H1 (cell line): ENCODE measurements around the gene PITX3. TPM values are rescaled to one million over a fixed set of nuclear protein-coding genes. Genes with fewer than 3 reads are reported as not detected.

Source experiments
- CBX5 ChIP-seq: fragments of 300-800, 300-1000 bp; sonication (generic); IDR thresholded peaks from 2 replicates; pipeline ENCODE4 v1.7.1; 2016; ENCODE audit warnings: antibody characterized with exemption, low read length, low read depth
- CBX8 ChIP-seq: fragments of 300-800, 300-1000 bp; sonication (generic); IDR thresholded peaks from 2 replicates; pipeline ENCODE4 v1.7.1; 2016; ENCODE audit warnings: low read depth, low read length, borderline replicate concordance
- CHD1 ChIP-seq: IDR thresholded peaks from 2 replicates; pipeline ENCODE4 v1.6.1; 2012; ENCODE audit warnings: low read depth, low read length, improper control_type of control experiment
- CREB1 ChIP-seq: IDR thresholded peaks from 2 replicates; pipeline ENCODE4 v1.6.1; 2012; ENCODE audit warnings: inconsistent platforms
- HDAC2 ChIP-seq, 2 experiments: fragments of 300-600 bp in 1 of 2; sonication (generic) in 1 of 2; IDR thresholded peaks; 2 replicates each; pipeline ENCODE4 v1.6.1; 2011 to 2012; ENCODE audit warnings: low read depth in 2 of 2, low read length in 2 of 2, mild to moderate bottlenecking in 2 of 2, moderate library complexity in 2 of 2, borderline replicate concordance in 1 of 2, inconsistent platforms in 1 of 2
- POLR2AphosphoS5 ChIP-seq: IDR thresholded peaks from 2 replicates; pipeline ENCODE4 v1.6.1; 2011; ENCODE audit warnings: low read depth, low read length
- RNF2 ChIP-seq: fragments of 200-900, 300-1000 bp; sonication (generic); IDR thresholded peaks from 2 replicates; pipeline ENCODE4 v1.7.1; 2016; ENCODE audit warnings: borderline replicate concordance, low read depth, mild to moderate bottlenecking, antibody characterized with exemption, low read length; ENCODE audit not compliant: poor library complexity, severe bottlenecking; ENCODE audit errors: missing control alignments
- RXRA ChIP-seq: IDR thresholded peaks from 2 replicates; pipeline ENCODE4 v1.6.1; 2011; ENCODE audit warnings: low read depth, mild to moderate bottlenecking, low read length, moderate library complexity; ENCODE audit not compliant: insufficient read depth
- SIX5 ChIP-seq: IDR thresholded peaks from 2 replicates; pipeline ENCODE4 v1.6.1; 2011; ENCODE audit warnings: mild to moderate bottlenecking, low read depth, low read length
- TAF1 ChIP-seq: IDR thresholded peaks from 2 replicates; pipeline ENCODE4 v1.6.1; 2011; ENCODE audit warnings: mild to moderate bottlenecking, low read depth, low read length
- TAF7 ChIP-seq: optimal IDR thresholded peaks from 2 replicates; pipeline ENCODE3; 2011; ENCODE audit warnings: low read depth, mild to moderate bottlenecking, inconsistent platforms, low read length, moderate library complexity, borderline replicate concordance
- polyA plus RNA-seq, 7 experiments: library from polyadenylated mRNA; depleted of rRNA in 3 of 7; stranded (reverse) in 5 of 7; unstranded in 2 of 7; fragments of >200 nt in 5 of 7; fragments of 200-250 nt in 2 of 7; gene quantifications; 1 replicate in 5 of 7; 2 replicates in 1 of 7; 4 replicates in 1 of 7; pipeline versions ENCODE4 v1.2.1 to v1.2.3, GENCODE V29; 2011 to 2013; ENCODE audit warnings: missing spikeins in 2 of 7, mixed read lengths in 2 of 7
- total RNA-seq: library from RNA; stranded (reverse); fragmentation: NEBNext Ultra II Directional; extraction: Animal tissue kit (Norgen Biotek cat#: 25700); gene quantifications from 2 replicates; pipeline ENCODE4 v1.2.1, GENCODE V29; 2021
- TF ChIP-seq, protein P1 (sequence below): fragments of 300-600 bp; sonication (generic); IDR thresholded peaks from 2 replicates; pipeline ENCODE4 v1.7.1; 2012; ENCODE audit warnings: low read length, moderate library complexity, mild to moderate bottlenecking, inconsistent platforms; ENCODE audit not compliant: insufficient replicate concordance

PITX3 gene
- total and polyA plus RNA-seq, 2 of the 8 experiments (the other 6 are each of a cell fraction or from before 2014, with no cell fraction given): 0.18 to 0.41 TPM

DNA sequence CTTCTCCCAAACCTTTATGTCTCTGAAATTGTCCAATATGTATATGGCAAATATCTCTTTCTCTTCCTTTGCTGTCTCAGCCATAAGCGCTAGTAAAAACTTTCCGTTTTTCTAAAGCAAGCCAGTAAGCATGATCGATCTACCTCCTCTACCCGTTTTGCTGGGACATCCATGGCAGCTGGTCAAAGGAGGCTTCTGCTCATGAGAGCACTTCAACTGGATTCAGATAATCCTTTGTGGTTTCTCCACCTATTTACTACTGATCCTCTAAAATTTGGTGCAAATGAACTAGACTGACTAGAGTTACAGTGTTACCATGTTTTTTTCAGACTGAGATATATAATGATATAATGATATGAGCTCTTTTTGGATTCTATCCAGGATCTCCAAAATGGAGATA, 46.7 kb upstream of the PITX3 start (continued):
- TF ChIP-seq, protein P1, sequence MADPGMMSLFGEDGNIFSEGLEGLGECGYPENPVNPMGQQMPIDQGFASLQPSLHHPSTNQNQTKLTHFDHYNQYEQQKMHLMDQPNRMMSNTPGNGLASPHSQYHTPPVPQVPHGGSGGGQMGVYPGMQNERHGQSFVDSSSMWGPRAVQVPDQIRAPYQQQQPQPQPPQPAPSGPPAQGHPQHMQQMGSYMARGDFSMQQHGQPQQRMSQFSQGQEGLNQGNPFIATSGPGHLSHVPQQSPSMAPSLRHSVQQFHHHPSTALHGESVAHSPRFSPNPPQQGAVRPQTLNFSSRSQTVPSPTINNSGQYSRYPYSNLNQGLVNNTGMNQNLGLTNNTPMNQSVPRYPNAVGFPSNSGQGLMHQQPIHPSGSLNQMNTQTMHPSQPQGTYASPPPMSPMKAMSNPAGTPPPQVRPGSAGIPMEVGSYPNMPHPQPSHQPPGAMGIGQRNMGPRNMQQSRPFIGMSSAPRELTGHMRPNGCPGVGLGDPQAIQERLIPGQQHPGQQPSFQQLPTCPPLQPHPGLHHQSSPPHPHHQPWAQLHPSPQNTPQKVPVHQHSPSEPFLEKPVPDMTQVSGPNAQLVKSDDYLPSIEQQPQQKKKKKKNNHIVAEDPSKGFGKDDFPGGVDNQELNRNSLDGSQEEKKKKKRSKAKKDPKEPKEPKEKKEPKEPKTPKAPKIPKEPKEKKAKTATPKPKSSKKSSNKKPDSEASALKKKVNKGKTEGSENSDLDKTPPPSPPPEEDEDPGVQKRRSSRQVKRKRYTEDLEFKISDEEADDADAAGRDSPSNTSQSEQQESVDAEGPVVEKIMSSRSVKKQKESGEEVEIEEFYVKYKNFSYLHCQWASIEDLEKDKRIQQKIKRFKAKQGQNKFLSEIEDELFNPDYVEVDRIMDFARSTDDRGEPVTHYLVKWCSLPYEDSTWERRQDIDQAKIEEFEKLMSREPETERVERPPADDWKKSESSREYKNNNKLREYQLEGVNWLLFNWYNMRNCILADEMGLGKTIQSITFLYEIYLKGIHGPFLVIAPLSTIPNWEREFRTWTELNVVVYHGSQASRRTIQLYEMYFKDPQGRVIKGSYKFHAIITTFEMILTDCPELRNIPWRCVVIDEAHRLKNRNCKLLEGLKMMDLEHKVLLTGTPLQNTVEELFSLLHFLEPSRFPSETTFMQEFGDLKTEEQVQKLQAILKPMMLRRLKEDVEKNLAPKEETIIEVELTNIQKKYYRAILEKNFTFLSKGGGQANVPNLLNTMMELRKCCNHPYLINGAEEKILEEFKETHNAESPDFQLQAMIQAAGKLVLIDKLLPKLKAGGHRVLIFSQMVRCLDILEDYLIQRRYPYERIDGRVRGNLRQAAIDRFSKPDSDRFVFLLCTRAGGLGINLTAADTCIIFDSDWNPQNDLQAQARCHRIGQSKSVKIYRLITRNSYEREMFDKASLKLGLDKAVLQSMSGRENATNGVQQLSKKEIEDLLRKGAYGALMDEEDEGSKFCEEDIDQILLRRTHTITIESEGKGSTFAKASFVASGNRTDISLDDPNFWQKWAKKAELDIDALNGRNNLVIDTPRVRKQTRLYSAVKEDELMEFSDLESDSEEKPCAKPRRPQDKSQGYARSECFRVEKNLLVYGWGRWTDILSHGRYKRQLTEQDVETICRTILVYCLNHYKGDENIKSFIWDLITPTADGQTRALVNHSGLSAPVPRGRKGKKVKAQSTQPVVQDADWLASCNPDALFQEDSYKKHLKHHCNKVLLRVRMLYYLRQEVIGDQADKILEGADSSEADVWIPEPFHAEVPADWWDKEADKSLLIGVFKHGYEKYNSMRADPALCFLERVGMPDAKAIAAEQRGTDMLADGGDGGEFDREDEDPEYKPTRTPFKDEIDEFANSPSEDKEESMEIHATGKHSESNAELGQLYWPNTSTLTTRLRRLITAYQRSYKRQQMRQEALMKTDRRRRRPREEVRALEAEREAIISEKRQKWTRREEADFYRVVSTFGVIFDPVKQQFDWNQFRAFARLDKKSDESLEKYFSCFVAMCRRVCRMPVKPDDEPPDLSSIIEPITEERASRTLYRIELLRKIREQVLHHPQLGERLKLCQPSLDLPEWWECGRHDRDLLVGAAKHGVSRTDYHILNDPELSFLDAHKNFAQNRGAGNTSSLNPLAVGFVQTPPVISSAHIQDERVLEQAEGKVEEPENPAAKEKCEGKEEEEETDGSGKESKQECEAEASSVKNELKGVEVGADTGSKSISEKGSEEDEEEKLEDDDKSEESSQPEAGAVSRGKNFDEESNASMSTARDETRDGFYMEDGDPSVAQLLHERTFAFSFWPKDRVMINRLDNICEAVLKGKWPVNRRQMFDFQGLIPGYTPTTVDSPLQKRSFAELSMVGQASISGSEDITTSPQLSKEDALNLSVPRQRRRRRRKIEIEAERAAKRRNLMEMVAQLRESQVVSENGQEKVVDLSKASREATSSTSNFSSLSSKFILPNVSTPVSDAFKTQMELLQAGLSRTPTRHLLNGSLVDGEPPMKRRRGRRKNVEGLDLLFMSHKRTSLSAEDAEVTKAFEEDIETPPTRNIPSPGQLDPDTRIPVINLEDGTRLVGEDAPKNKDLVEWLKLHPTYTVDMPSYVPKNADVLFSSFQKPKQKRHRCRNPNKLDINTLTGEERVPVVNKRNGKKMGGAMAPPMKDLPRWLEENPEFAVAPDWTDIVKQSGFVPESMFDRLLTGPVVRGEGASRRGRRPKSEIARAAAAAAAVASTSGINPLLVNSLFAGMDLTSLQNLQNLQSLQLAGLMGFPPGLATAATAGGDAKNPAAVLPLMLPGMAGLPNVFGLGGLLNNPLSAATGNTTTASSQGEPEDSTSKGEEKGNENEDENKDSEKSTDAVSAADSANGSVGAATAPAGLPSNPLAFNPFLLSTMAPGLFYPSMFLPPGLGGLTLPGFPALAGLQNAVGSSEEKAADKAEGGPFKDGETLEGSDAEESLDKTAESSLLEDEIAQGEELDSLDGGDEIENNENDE: no peak
- no peak for TF ChIP-seq RXRA
- no peak for TF ChIP-seq SIX5
- TF ChIP-seq CBX5: no peak
- TF ChIP-seq RNF2: no peak
- no peak for TF ChIP-seq TAF1
- TF ChIP-seq TAF7: no peak
- TF ChIP-seq CREB1: no peak
- TF ChIP-seq CBX8: no peak
- TF ChIP-seq CHD1: no peak
- TF ChIP-seq POLR2AphosphoS5: no peak
- TF ChIP-seq HDAC2 (IDR thresholded peaks at IDR 0.05; ENCODE audit: borderline replicate concordance in 1 of 2, low read depth in 2 of 2, low read length in 2 of 2): no peak
